AG04449 (cell line): ENCODE results near the gene EDEM1.

ENCODE experiments used
- CTCF ChIA-PET: fragments of 350-600 bp; formaldehyde crosslinking; extraction: SDS; loops from one replicate; lab custom pipeline; 2021; ENCODE audit warnings: antibody characterized with exemption; lab: Yijun Ruan, JAX
- POLR2A ChIA-PET: fragments of 400-600, 350-600 bp; formaldehyde crosslinking; extraction: SDS; loops from one replicate; lab custom pipeline; 2020; ENCODE audit warnings: antibody characterized with exemption, inconsistent platforms; lab: Yijun Ruan, JAX
- DNase-seq: peaks from one replicate; pipeline ENCODE4 v3.0.0-alpha.2; 2010; ENCODE audit warnings: low read depth, low spot score
- H3K4me3 ChIP-seq: 2 replicates; pipeline ENCODE4 v1.5.1; 2011; ENCODE audit warnings: low read depth, mild to moderate bottlenecking, control low read depth, low read length
- TF ChIP-seq, protein P1 (sequence below): IDR thresholded peaks from one replicate; pipeline ENCODE4 v1.5.1; 2011; ENCODE audit warnings: mild to moderate bottlenecking, moderate library complexity, low read length, control low read depth, inconsistent platforms; ENCODE audit not compliant: insufficient read depth; ENCODE audit errors: missing control alignments

EDEM1 gene

DNA sequence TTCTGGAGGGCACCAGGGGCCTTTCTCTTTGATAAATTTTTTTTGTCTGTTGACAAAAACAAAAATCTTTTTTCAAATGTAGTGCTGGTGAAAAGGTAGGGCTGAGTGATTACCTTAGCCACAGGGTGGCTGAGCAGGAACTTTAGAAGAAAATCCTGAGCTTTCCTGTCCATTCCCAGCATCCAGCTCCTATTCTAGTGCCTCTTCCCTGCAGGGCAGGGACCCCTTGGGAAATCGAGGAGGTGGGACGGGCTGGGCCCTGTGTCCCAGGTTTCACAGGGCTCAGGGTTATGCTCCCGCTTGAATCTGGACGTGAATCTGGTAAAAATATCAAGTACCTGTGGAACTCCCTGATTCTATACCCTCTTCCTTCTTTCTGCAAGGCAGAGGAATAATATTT, 31.7 kb downstream of the EDEM1 start:
- DNase-seq, result no peak
- H3K4me3 ChIP-seq, result no peak overlapping the region
- TF ChIP-seq, protein P1, sequence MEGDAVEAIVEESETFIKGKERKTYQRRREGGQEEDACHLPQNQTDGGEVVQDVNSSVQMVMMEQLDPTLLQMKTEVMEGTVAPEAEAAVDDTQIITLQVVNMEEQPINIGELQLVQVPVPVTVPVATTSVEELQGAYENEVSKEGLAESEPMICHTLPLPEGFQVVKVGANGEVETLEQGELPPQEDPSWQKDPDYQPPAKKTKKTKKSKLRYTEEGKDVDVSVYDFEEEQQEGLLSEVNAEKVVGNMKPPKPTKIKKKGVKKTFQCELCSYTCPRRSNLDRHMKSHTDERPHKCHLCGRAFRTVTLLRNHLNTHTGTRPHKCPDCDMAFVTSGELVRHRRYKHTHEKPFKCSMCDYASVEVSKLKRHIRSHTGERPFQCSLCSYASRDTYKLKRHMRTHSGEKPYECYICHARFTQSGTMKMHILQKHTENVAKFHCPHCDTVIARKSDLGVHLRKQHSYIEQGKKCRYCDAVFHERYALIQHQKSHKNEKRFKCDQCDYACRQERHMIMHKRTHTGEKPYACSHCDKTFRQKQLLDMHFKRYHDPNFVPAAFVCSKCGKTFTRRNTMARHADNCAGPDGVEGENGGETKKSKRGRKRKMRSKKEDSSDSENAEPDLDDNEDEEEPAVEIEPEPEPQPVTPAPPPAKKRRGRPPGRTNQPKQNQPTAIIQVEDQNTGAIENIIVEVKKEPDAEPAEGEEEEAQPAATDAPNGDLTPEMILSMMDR, result no peak
- ChIA-PET CTCF (interaction anchor here (1.2 to 2.5 kb wide), 2 partner anchors 9 to 87 kb away, joined by 4 to 6 read pairs; no protein-coding TSS in a partner anchor), POLR2A (no interaction called here)

DNA sequence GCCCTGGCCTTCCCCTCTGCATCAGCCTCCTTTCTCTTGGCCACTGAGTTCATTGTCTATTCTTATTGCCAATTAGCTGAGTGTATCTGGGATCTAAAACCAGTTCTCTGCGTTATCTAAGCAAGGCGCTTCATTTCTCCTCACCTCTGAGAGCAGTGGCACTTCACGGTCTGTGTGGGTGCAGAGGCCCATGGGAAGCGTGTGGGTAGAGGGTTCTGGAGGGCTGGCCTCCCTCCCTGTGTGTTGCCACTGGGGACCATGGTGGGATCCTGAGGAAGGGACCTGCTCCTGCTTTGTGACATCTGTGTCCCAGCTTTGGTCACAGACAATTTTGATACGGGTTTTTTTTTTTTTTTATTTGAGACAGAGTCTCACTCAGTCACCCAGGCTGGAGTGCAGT, 32.7 kb downstream of the EDEM1 start:
- no peak for DNase-seq
- H3K4me3 ChIP-seq, result no peak overlapping the region
- ChIA-PET CTCF (interaction anchor here (1.5 to 1.7 kb wide), 2 partner anchors 12 to 509 kb away, joined by 5 to 7 read pairs; no protein-coding TSS in a partner anchor), POLR2A (interaction anchor here (0.5 kb wide), 1 partner anchor 97 kb away, joined by 3 read pairs; no protein-coding TSS in a partner anchor)
- TF ChIP-seq, protein P1, result no peak

- TF ChIP-seq, protein P1, result no peak
- ChIA-PET POLR2A (no interaction called here), CTCF (interaction anchor here (1.5 to 1.7 kb wide), 2 partner anchors 12 to 510 kb away, joined by 5 to 7 read pairs; no protein-coding TSS in a partner anchor)
- DNase-seq, result no peak
- H3K4me3 ChIP-seq, result no peak overlapping the region
Observed at GRCh38 chr3:5220667-5221431, 33.3 kb downstream of the EDEM1 start.

DNA sequence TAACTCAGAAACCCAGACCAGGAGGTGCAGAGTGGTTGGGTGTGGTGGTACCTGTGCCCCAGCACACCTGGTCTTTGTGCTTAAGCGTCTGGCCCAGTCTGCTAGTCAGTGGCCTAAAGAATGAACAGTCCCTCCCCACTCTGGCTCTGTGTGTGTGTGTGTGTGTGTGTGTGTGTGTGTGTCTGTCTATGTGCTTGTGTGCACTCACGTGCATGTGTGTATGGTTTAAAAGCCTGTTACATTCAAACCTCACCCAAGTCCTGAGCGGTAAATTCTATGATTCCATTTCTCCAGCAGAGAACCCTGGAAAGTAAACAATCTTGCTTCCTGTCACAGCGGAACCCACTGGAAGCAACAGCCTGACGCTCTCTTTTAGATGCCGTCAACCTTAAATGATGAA, 34.2 kb downstream of the EDEM1 start:
- TF ChIP-seq, protein P1, result no peak
- ChIA-PET POLR2A (no interaction called here), CTCF (interaction anchor here (1.5 kb wide), 1 partner anchor 11 kb away, joined by 7 read pairs; no protein-coding TSS in a partner anchor)
- H3K4me3 ChIP-seq, result no peak overlapping the region
- no peak for DNase-seq

- DNase-seq, result no peak
- ChIA-PET POLR2A (no interaction called here), CTCF (no interaction called here)
- TF ChIP-seq, protein P1, result no peak
- H3K4me3 ChIP-seq, result no peak overlapping the region
Observed at GRCh38 chr3:5222283-5223005, 34.9 kb downstream of the EDEM1 start.

GRCh38 chr3:5226783-5227182, 39.3 kb downstream of the EDEM1 start:
- TF ChIP-seq, protein P1, result peak; percentile 24
- no peak overlapping the region for H3K4me3 ChIP-seq
- peak; percentile 7 for DNase-seq
- CTCF ChIA-PET, result interaction anchor here (0.7 to 2.1 kb wide), 10 partner anchors 9 to 1572 kb away, joined by 3 to 9 read pairs (median 4); no protein-coding TSS in a partner anchor
- POLR2A ChIA-PET, result no interaction called here
